GM19023 (cell line): Measurements from ENCODE around the gene METTL27.
"Not testable (repeated sequence)": the region's sequence is repeated elsewhere in the genome, so short reads cannot be mapped to it uniquely, and the experiment has no call there.

Source experiments
- ATAC-seq: cut with Tn5 transposase; IDR thresholded peaks from one replicate; pipeline ENCODE4 v1.9.1; 2021; ENCODE audit warnings: mild to moderate bottlenecking, moderate library complexity; ENCODE audit not compliant: unreplicated experiment

METTL27 gene

GRCh38 chr7:73870041-73870492 is 27.8 kb upstream of the METTL27 start:
- no peak for ATAC-seq

DNA sequence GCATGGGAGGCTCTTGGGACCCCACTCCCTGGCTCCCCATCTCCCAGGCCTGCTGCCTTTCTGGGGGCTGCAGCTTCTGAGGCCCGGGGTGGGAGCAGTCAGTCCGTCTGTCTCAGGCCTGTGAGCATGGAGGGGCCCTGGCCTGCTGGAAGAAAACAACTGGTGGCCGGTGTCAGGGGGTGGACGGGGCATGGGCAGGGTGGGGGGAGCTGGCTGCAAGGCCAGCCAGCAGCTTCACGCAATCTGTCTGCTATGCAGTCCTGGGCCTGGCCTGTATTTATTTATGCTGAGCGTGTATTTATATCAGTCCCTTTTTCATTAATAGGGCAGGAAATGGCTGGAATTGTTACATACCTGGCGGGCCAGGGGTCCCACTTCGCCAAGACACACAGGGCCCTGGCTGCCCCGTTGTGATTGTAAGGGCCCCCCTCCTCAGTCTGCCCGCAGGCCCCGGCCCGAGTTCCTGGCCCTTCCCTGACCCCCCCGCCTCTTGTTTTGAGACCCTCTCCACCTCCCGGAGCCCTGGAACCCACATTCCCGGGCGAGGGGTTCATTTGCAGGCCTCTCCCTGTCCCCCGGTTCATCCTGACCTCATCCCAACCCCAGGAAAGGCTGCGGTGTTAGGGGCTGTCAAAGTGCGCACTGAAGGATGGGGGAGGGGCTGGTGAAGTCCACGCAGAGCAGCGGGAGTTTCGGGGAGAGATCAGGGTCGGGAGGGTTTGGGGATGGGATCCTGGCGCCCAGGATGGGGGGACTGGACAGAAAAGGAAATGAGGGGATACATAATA is 26.9 kb upstream of the METTL27 start:
- no peak for ATAC-seq

DNA sequence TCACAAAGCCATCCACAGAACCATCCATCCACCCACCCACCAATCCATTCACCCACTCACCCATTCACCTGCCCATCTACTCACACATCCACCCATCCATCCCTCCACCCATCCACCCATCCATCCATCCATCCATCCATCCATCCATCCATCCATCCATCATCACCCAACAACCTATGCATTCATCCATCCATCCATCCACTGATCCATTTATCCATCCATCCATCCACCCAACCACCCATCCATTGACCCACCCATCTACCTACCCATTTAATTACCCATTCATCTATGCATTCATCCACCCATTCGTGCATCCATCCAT is 24.1 kb upstream of the METTL27 start:
- no peak for ATAC-seq

GRCh38 chr7:73865738-73866445 is 23.6 kb upstream of the METTL27 start:
- no peak for ATAC-seq

- ATAC-seq = no peak
These were observed 22.8 kb upstream of the METTL27 start for GRCh38 chr7:73864981-73865711.

DNA sequence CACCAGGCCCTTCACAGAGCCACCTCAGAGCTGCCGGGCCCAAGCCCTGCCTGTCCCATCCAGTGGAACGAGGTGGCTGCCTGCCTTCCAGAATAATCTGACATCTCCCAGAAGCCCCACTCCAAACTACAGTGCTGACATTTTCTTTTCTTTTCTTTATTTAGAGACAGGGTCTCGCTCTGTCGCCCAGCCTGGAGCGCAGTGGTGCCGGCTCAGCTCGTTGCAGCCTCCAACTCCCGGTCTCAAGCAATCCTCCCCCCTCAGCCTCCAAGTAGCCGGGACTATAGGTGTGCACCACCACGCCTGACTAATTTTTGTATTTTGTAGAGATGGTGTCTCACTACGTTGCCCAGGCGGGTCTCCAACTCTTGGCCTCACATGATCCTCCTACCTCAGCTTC is 19.0 kb upstream of the METTL27 start:
- no peak for ATAC-seq

- no peak for ATAC-seq
These were observed 18.5 kb upstream of the METTL27 start, which contains the start of gene TMEM270 for GRCh38 chr7:73860859-73861258. Gene TMEM270, plus strand, starts transcription at chr7:73861159. Its CDS starts 36 bp downstream, at chr7:73861195.

DNA sequence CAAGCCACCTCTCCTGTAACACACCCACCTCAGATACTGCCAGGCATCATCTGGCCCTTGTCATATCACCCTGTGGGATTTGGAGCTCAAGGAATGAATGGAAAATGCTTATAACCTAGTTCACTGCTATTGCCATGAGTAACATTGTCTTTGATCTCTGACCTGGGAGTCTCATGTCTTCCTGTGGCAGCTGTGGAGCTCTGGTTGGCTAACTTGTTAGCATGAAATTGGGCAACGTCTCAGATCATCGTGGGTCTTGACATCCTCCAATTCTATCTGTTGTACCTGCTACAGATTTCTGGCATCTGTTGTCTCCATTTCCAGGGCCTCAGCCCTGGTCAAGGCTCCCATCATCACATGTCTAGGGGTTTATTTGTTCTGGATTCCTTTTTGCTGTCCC is 16.5 kb upstream of the METTL27 start:
- no peak for ATAC-seq

DNA sequence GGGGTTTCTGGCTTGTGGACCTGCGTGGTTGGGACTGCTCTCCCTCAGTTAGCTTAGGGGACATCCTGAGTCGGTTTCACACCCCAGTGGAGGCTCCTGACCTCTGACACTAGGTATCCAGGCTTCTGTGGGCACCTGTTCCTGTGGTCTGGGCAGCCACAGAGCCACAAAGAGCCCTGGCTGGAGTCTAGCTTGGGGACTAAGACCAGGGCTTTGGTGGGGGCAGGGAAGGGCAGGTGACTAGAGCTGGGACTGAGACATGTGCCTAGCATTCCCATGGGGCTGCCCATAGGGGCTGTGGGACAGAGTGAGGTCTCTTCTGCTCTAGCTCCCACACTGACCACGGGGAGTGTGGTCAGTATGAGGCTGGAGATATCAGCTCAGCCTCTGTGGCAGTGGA is 14.6 kb upstream of the METTL27 start:
- no peak for ATAC-seq

DNA sequence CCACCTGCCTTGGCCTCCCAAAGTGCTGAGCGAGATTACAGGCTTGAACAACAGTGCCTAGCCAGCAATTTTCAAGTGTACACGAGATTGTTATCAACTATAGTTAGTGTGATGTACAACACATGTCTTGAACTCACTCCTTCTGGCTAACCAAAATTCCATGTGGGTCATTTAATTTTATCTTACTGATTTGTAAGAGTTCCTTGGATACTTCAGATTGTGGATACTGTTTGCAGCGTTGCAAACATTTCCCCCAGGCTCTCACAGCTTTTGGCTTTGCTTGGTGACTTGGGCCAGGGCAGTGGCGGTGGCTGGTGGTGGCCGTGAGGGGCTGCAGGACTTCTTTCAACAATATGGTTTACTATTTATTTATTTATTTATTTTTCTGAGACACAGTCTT is 10.2 kb upstream of the METTL27 start:
- ATAC-seq = no peak

- ATAC-seq = peak; percentile 65
These were observed 9.4 kb upstream of the METTL27 start for GRCh38 chr7:73851410-73852338.

- no peak for ATAC-seq
These were observed 8.5 kb upstream of the METTL27 start for GRCh38 chr7:73850781-73851207.

DNA sequence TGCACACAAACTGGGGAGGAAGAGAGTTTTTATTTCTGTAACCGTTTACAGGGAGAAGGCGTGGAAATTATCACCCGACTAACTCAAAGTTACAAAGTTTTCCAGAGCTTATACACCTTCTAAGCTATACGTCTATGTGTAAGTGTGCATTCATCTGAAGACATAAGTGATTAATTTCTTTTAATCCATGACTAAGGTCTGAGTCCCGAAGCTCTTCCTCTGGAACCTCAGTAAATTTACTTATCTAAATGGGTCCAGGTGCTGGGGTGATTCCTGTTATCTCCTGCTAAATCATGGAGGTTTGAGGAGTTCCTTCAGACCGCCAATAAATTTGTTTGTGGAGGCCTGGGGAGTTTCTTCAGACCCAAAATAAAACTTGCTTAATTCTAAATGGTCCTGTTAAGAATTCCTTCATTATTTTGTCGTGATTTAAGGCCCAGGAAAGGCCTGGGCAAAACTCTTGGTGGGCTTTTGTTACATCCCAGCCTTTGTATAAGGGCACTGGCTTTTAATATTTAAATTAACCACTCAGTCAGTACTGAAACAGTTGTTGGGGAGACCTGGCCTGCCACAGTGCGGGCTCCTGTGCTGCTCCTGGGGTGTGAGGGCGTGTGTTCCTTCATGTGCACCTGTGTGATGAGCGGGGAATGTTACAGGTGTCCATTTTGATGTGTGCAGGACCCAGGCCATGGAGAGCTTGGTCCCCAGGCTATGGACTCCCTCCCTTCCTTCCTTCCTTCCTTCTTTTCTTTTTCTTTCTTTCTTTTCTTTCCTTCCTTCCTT is 5.8 kb upstream of the METTL27 start:
- no peak for ATAC-seq

DNA sequence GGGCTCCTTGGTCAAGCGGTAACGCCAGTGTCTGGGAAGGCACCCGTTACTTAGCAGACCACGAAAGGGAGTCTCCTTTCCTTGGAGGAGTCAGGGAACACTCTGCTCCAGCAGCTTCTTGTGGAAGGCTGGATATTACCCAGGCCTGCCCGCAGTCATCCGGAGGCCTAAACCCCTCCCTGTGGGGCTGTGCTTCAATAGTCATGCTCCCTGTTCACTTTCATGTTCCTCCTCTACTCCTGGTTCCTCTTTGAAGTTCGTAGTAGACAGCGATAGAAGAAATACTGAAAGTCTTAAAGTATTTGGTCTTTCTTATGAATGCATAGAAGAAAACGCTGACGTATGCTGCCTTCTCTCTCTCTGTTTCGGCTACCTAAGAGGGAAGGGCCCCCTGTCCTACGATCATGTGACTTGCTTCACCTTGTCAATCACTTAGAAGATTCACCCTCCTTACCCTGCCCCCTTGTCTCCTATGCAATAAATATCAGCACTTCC is 3.4 kb upstream of the METTL27 start:
- not testable (repeated sequence) for ATAC-seq

DNA sequence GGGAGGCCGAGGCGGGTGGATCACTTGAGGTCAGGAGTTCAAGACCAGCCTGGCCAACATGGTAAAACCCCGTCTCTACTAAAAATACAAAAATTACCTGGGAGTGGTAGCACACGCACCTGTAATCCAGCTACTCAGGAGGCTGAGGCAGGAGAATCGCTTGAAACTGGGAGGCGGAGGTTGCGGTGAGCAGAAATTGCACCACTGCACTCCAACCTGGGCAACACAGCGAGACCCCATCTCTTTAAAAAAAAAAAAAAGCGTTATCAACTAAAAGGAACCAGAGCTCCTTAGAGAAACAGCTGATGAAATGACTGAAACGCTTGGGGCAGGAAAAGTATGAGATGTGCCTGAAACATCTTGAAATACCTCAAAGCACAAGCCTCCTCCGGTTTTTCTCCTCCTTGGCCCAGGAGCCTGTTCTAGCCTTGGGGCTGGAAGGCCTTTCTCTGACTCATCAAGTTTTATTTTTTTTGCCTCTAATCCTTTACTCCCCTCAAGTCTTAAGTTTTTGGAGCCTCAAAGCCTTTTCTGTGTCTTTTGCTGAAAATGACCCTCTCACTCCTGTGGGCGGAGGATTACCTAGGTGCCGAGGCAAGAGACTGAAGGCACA is 2.6 kb upstream of the METTL27 start:
- ATAC-seq = no peak

DNA sequence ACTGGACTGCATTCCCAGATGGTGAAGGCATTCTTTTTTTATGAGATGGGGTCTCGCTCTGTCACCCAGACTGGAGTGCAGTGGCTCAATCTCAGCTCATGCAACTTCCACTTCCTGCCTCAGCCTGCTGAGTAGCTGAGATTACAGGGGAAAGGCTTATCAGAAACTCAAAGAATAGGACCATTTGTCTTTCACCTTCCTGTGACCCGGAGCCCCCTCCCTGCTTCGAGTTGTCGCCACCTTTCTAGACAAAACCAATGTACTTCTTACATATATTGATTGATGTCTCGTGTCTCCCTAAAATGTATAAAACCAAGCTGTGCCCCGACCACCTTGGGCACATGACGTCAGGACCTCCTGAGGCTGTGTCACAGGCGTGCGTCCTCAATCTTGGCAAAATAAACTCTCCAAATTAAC is 1.8 kb upstream of the METTL27 start:
- no peak for ATAC-seq

- ATAC-seq = no peak
These were observed 638 bp downstream of the METTL27 start for GRCh38 chr7:73841689-73842066.

DNA sequence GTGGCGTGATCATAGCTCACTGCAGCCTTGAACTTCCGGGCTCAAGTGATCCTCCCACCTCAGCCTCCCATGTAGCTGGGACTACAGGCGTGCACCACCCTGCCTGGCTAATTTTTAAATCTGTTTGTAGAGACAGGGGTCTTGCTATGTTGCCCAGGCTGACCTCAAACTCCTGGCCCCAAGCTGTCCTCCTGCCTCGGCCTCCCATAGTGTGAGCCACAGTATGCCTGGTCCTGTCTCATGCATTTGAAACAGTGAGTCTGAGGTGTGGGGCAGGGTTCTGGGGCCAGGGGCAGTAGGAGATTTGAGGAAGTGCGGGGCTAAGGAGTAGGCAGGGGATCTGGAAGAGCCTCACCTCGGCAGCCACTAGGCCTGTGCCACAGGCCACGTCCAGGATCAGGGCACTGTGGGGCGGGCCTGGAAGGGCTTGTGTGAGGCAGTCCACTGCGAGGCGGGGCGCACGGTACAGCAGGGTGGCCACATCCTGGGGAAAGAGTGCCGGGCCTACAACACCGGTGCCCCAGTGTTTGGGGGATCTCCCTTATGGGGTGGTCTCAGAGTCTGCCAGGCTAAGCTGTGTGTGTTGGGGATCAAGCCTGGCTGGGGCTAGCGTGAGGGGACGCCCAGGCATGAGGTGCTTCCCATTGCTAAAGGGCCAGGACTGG is 1.5 kb downstream of the METTL27 start:
- no peak for ATAC-seq
